ENCODE data around the gene C11orf52.

DNA sequence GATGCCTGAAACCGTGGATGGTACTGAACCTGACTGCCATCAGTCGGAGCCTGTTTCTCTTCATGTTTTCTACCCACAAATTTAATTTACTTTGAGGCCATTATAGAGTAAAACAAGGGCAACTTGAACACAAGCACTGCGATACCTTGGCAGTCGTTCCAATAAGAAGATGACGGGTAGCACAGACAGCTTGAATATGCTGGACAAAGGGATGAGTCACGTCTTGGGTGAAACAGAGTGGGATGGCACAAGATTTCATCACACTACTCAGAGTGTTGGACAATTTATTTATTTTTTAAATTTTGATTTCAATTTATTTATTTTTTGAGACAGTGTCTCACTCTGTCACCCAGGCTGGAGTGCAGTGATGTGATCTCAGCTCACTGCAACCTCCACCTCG is 24.1 kb downstream of the C11orf52 start:
- TF ChIP-seq, protein P1, sequence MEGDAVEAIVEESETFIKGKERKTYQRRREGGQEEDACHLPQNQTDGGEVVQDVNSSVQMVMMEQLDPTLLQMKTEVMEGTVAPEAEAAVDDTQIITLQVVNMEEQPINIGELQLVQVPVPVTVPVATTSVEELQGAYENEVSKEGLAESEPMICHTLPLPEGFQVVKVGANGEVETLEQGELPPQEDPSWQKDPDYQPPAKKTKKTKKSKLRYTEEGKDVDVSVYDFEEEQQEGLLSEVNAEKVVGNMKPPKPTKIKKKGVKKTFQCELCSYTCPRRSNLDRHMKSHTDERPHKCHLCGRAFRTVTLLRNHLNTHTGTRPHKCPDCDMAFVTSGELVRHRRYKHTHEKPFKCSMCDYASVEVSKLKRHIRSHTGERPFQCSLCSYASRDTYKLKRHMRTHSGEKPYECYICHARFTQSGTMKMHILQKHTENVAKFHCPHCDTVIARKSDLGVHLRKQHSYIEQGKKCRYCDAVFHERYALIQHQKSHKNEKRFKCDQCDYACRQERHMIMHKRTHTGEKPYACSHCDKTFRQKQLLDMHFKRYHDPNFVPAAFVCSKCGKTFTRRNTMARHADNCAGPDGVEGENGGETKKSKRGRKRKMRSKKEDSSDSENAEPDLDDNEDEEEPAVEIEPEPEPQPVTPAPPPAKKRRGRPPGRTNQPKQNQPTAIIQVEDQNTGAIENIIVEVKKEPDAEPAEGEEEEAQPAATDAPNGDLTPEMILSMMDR (IDR thresholded peaks at IDR 0.05; ENCODE audit: low read length): no peak
- TF ChIP-seq EZH2 (optimal IDR thresholded peaks at IDR 0.05; ENCODE audit: low read depth, low read length) (no peak), EZH2phosphoT487 (IDR thresholded peaks at IDR 0.05; ENCODE audit: low read length) (no peak)

Data from MM.1S (cell line).